GM23338 (cell line): ENCODE measurements around the gene TMEM273. TPM values are rescaled to one million over a fixed set of nuclear protein-coding genes. Genes with fewer than 3 reads are reported as not detected.

Experiments used
- ATAC-seq: fragments of 200-7000 bp; cut with Tn5 transposase; 3 replicates; pipeline ENCODE4 v1.9.1; 2020
- DNase-seq: peaks from one replicate; pipeline ENCODE4 v3.0.0-alpha.2; 2015; ENCODE audit warnings: low spot score
- H2AFZ ChIP-seq: fragments of 200-600 bp; sonication (generic); 2 replicates; pipeline ENCODE4 v1.8.0; 2016; ENCODE audit warnings: antibody characterized with exemption, mild to moderate bottlenecking, moderate library complexity
- H3F3A ChIP-seq: fragments of 200-600 bp; sonication (generic); replicated peaks from 2 replicates; pipeline ENCODE4 v1.8.0; 2017; ENCODE audit warnings: antibody characterized with exemption, mixed run types, low read depth
- H3K27ac ChIP-seq: fragments of 200-600 bp; sonication (generic); 2 replicates; pipeline ENCODE4 v1.6.1; 2016; ENCODE audit warnings: low read depth
- H3K27me3 ChIP-seq: fragments of 200-600 bp; sonication (generic); 2 replicates; pipeline ENCODE4 v1.8.0; 2016; ENCODE audit warnings: mild to moderate bottlenecking, mixed run types, moderate library complexity; ENCODE audit not compliant: insufficient read depth
- H3K36me3 ChIP-seq: fragments of 200-600 bp; sonication (generic); 2 replicates; pipeline ENCODE4 v1.8.0; 2016; ENCODE audit warnings: mild to moderate bottlenecking; ENCODE audit not compliant: insufficient read depth
- H3K4me1 ChIP-seq: fragments of 200-600 bp; sonication (generic); 2 replicates; pipeline ENCODE4 v1.8.0; 2016; ENCODE audit warnings: mild to moderate bottlenecking, moderate library complexity; ENCODE audit not compliant: insufficient read depth
- H3K4me2 ChIP-seq: fragments of 200-600 bp; sonication (generic); 2 replicates; pipeline ENCODE4 v1.7.1; 2017; ENCODE audit warnings: mixed run types
- H3K4me3 ChIP-seq: fragments of 200-600 bp; sonication (generic); 2 replicates; pipeline ENCODE4 v1.6.1; 2016; ENCODE audit warnings: mixed run types
- H3K79me2 ChIP-seq: fragments of 200-600 bp; sonication (generic); replicated peaks from 2 replicates; pipeline ENCODE4 v1.8.0; 2017; ENCODE audit warnings: mild to moderate bottlenecking; ENCODE audit not compliant: insufficient read depth
- H3K9me2 ChIP-seq: fragments of 200-600 bp; sonication (generic); 2 replicates; pipeline ENCODE4 v1.8.0; 2017; ENCODE audit not compliant: insufficient read depth
- H4K20me1 ChIP-seq: fragments of 200-600 bp; sonication (generic); replicated peaks from 2 replicates; pipeline ENCODE4 v1.8.0; 2017; ENCODE audit warnings: mild to moderate bottlenecking; ENCODE audit not compliant: insufficient read depth
- H3K27ac Mint-ChIP-seq: 2 replicates; pipeline ENCODE4 v1.8.0; 2020; ENCODE audit warnings: inconsistent platforms, mild to moderate bottlenecking, moderate library complexity, mixed read lengths
- H3K27me3 Mint-ChIP-seq: 3 replicates; pipeline ENCODE4 v1.8.0; 2022; ENCODE audit warnings: low read depth, mild to moderate bottlenecking, moderate library complexity, mixed read lengths, inconsistent platforms; ENCODE audit not compliant: insufficient read depth, poor library complexity
- H3K36me3 Mint-ChIP-seq: 3 replicates; pipeline ENCODE4 v1.8.0; 2021; ENCODE audit warnings: low read depth, mild to moderate bottlenecking, inconsistent platforms, moderate library complexity, mixed read lengths
- H3K4me1 Mint-ChIP-seq: 3 replicates; pipeline ENCODE4 v1.8.0; 2020; ENCODE audit warnings: mild to moderate bottlenecking, inconsistent platforms, mixed read lengths
- H3K4me3 Mint-ChIP-seq: 3 replicates; pipeline ENCODE4 v1.8.0; 2021; ENCODE audit warnings: moderate library complexity, mild to moderate bottlenecking, inconsistent platforms, mixed read lengths
- H3K9me3 Mint-ChIP-seq: 3 replicates; pipeline ENCODE4 v1.8.0; 2020; ENCODE audit warnings: moderate library complexity, mild to moderate bottlenecking, inconsistent platforms, mixed read lengths
- CREB1 ChIP-seq: fragments of 250-450 bp; sonication (Bioruptor Pico); IDR thresholded peaks from 2 replicates; pipeline ENCODE4 v1.5.0; 2020; ENCODE audit warnings: low read depth, mild to moderate bottlenecking, moderate library complexity
- EZH2phosphoT487 ChIP-seq: fragments of 200-600 bp; sonication (generic); IDR thresholded peaks from one replicate; pipeline ENCODE4 v1.8.1; 2018; ENCODE audit warnings: antibody characterized with exemption; ENCODE audit not compliant: unreplicated experiment
- ZNF114 ChIP-seq: fragments of 250-450 bp; sonication (Bioruptor Pico); IDR thresholded peaks from 2 replicates; pipeline ENCODE4 v1.5.0; 2020; ENCODE audit warnings: mild to moderate bottlenecking, moderate library complexity
- polyA plus RNA-seq: library from polyadenylated mRNA; unstranded; fragments of >200 nt; fragmentation: Nextera tagmentation; extraction: Ambion mirVana; gene quantifications from 2 replicates; pipeline ENCODE4 v1.2.1, GENCODE V29; 2016
- total RNA-seq: library from RNA; depleted of rRNA; stranded (reverse); fragments of >200 nt; shearing (Covaris generic); gene quantifications from 2 replicates; pipeline ENCODE4 v1.2.3, GENCODE V29; 2014
- TF ChIP-seq, protein P1 (sequence below): fragments of 250-450 bp; sonication (Bioruptor Pico); IDR thresholded peaks from 2 replicates; pipeline ENCODE4 v1.5.0; 2020; ENCODE audit warnings: mild to moderate bottlenecking, moderate library complexity
- TF ChIP-seq, protein P2 (sequence below): IDR thresholded peaks from 2 replicates; pipeline ENCODE4 v1.6.1; 2016; ENCODE audit warnings: antibody characterized with exemption
- TF ChIP-seq, protein P3 (sequence below): IDR thresholded peaks from one replicate; pipeline ENCODE4 v1.6.1; 2018; ENCODE audit warnings: antibody characterized with exemption; ENCODE audit not compliant: unreplicated experiment

TMEM273 gene
- total and polyA plus RNA-seq, 2 experiments from 2014 or later, result not detected

DNA sequence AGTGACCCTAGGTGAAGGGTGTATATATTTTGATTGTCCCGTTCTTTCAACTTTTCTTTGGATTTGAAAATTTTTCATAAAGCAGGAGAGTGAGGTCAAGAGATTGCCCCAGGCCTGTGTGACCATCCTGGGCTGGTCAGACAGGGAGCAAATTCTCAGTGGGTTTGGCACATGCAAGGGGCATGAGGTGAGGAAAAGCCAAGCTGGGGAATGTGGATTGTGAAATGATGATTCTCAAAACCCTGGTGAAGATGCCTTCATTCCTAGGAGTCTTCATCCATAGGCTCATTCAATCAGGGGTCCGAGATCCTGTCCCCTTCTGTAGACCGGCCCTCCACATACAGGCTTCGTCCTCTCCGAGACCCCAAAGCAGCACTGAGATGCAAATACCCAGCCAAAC lies 27.4 kb downstream of the TMEM273 start (continued):
- TF ChIP-seq, protein P1, sequence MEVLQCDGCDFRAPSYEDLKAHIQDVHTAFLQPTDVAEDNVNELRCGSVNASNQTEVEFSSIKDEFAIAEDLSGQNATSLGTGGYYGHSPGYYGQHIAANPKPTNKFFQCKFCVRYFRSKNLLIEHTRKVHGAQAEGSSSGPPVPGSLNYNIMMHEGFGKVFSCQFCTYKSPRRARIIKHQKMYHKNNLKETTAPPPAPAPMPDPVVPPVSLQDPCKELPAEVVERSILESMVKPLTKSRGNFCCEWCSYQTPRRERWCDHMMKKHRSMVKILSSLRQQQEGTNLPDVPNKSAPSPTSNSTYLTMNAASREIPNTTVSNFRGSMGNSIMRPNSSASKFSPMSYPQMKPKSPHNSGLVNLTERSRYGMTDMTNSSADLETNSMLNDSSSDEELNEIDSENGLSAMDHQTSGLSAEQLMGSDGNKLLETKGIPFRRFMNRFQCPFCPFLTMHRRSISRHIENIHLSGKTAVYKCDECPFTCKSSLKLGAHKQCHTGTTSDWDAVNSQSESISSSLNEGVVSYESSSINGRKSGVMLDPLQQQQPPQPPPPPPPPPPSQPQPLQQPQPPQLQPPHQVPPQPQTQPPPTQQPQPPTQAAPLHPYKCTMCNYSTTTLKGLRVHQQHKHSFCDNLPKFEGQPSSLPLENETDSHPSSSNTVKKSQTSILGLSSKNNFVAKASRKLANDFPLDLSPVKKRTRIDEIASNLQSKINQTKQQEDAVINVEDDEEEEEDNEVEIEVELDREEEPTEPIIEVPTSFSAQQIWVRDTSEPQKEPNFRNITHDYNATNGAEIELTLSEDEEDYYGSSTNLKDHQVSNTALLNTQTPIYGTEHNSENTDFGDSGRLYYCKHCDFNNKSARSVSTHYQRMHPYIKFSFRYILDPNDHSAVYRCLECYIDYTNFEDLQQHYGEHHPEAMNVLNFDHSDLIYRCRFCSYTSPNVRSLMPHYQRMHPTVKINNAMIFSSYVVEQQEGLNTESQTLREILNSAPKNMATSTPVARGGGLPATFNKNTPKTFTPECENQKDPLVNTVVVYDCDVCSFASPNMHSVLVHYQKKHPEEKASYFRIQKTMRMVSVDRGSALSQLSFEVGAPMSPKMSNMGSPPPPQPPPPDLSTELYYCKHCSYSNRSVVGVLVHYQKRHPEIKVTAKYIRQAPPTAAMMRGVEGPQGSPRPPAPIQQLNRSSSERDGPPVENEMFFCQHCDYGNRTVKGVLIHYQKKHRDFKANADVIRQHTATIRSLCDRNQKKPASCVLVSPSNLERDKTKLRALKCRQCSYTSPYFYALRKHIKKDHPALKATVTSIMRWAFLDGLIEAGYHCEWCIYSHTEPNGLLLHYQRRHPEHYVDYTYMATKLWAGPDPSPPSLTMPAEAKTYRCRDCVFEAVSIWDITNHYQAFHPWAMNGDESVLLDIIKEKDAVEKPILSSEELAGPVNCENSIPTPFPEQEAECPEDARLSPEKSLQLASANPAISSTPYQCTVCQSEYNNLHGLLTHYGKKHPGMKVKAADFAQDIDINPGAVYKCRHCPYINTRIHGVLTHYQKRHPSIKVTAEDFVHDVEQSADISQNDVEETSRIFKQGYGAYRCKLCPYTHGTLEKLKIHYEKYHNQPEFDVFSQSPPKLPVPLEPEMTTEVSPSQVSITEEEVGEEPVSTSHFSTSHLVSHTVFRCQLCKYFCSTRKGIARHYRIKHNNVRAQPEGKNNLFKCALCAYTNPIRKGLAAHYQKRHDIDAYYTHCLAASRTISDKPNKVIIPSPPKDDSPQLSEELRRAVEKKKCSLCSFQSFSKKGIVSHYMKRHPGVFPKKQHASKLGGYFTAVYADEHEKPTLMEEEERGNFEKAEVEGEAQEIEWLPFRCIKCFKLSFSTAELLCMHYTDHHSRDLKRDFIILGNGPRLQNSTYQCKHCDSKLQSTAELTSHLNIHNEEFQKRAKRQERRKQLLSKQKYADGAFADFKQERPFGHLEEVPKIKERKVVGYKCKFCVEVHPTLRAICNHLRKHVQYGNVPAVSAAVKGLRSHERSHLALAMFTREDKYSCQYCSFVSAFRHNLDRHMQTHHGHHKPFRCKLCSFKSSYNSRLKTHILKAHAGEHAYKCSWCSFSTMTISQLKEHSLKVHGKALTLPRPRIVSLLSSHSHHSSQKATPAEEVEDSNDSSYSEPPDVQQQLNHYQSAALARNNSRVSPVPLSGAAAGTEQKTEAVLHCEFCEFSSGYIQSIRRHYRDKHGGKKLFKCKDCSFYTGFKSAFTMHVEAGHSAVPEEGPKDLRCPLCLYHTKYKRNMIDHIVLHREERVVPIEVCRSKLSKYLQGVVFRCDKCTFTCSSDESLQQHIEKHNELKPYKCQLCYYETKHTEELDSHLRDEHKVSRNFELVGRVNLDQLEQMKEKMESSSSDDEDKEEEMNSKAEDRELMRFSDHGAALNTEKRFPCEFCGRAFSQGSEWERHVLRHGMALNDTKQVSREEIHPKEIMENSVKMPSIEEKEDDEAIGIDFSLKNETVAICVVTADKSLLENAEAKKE (CRISPR knock-in tag), result no peak
- TF ChIP-seq CREB1 (CRISPR knock-in tag), result no peak

DNA sequence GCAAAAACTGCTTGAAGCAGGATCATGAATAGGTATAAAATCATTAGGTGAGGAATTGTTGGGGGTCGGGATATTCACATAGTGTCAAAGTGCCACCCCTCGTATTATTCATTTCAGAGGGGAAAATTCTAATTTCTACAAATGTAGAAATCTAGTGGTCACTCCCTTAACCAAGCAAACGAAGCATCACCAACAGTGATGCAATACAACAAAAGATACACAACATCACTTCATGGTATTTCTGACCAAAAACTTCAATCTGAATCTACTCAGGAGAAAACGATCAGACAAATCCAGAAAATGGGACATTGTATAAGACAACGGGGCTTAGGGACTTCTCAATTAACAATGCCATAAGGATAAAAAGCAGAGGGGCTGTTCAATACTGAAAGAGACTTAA lies 28.1 kb downstream of the TMEM273 start:
- Histone ChIP-seq H3K4me2 (no peak overlapping the region), H2AFZ (no peak overlapping the region), H3K79me2 (no peaks in the 10 kb centered on the region), H3K27ac (no peak overlapping the region), H3K4me1 (peaks cover 21% of the 10 kb centered on the region), H3K36me3 (no peaks in the 10 kb centered on the region), H3F3A (no peaks in the 10 kb centered on the region), H3K9me2 (peaks cover 6% of the 10 kb centered on the region; the same call in 1 of the 2 replicates), H3K4me3 (no peak overlapping the region), H4K20me1 (no peaks in the 10 kb centered on the region), H3K27me3 (no peaks in the 10 kb centered on the region)
- 0 out of 3 replicates have a peak, but pooled peaks cover 3% of the 10 kb centered on the region for H3K9me3 Mint-ChIP-seq
- no peak for ATAC-seq
- H3K4me3 Mint-ChIP-seq, result no peak overlapping the region
- H3K36me3 Mint-ChIP-seq, result peaks cover 3% of the 10 kb centered on the region; the same call in 1 of the 3 replicates
- H3K27ac Mint-ChIP-seq, result no peak overlapping the region
- peaks cover 5% of the 10 kb centered on the region for H3K27me3 Mint-ChIP-seq
- H3K4me1 Mint-ChIP-seq, result peaks cover 29% of the 10 kb centered on the region
- DNase-seq, result no peak
- TF ChIP-seq, protein P2, sequence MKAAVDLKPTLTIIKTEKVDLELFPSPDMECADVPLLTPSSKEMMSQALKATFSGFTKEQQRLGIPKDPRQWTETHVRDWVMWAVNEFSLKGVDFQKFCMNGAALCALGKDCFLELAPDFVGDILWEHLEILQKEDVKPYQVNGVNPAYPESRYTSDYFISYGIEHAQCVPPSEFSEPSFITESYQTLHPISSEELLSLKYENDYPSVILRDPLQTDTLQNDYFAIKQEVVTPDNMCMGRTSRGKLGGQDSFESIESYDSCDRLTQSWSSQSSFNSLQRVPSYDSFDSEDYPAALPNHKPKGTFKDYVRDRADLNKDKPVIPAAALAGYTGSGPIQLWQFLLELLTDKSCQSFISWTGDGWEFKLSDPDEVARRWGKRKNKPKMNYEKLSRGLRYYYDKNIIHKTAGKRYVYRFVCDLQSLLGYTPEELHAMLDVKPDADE, result no peak
- no peak for TF ChIP-seq ZNF114 (CRISPR knock-in tag)
- TF ChIP-seq, protein P3, sequence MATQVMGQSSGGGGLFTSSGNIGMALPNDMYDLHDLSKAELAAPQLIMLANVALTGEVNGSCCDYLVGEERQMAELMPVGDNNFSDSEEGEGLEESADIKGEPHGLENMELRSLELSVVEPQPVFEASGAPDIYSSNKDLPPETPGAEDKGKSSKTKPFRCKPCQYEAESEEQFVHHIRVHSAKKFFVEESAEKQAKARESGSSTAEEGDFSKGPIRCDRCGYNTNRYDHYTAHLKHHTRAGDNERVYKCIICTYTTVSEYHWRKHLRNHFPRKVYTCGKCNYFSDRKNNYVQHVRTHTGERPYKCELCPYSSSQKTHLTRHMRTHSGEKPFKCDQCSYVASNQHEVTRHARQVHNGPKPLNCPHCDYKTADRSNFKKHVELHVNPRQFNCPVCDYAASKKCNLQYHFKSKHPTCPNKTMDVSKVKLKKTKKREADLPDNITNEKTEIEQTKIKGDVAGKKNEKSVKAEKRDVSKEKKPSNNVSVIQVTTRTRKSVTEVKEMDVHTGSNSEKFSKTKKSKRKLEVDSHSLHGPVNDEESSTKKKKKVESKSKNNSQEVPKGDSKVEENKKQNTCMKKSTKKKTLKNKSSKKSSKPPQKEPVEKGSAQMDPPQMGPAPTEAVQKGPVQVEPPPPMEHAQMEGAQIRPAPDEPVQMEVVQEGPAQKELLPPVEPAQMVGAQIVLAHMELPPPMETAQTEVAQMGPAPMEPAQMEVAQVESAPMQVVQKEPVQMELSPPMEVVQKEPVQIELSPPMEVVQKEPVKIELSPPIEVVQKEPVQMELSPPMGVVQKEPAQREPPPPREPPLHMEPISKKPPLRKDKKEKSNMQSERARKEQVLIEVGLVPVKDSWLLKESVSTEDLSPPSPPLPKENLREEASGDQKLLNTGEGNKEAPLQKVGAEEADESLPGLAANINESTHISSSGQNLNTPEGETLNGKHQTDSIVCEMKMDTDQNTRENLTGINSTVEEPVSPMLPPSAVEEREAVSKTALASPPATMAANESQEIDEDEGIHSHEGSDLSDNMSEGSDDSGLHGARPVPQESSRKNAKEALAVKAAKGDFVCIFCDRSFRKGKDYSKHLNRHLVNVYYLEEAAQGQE, result no peak
- TF ChIP-seq EZH2phosphoT487, result no peak
